GM21360 (cell line): Measurements from ENCODE around the gene PRICKLE1.

Source experiments
- ATAC-seq: cut with Tn5 transposase; IDR thresholded peaks from one replicate; pipeline ENCODE4 v1.9.1; 2021; ENCODE audit warnings: mild to moderate bottlenecking, moderate library complexity; ENCODE audit not compliant: unreplicated experiment

PRICKLE1 gene

DNA sequence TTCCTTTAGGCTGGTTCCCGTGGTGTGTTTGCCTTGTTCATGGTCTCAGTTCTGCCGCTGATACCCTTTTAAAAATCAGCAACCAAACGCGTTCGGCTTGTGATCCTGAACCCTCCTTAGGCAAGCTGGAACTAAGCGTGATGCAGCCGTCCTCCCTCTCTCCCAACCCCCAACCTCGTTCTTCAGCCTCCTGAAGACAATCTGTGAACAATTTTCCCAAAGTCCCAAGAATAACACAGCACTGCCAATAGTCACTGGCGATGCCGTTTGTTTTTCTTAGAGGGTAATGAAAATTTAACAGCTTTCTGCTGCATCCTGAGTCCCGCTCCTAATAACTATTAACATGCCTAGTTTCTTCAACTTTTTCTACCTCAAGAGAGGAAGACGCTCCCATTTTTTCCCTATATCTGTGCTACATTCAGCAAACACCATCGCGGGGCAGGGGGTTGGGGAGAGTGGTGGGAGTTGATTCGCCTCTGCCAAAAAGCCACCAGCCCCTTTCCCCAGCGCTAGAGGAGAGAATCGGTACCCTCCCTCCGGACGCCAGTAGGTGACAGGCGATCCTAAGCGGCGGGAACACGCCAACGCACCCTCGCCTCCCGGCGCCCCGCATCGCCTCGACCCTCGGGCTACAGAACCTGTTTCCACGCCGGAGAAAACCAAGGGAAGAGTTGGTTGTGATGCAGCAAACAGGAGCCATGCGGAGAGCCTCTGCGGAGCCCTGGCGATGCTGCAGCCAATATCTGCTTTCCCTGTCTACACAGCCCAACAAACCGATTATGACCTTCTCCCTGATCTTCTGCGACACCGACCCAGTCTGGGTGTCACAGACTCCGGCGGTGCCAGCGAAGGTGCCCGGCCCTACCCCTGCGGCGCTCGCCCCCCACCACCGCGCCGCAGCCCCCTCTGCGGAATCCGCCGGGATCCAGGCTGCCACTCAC lies 752 bp downstream of the PRICKLE1 start:
- ATAC-seq, result peak; percentile 23

DNA sequence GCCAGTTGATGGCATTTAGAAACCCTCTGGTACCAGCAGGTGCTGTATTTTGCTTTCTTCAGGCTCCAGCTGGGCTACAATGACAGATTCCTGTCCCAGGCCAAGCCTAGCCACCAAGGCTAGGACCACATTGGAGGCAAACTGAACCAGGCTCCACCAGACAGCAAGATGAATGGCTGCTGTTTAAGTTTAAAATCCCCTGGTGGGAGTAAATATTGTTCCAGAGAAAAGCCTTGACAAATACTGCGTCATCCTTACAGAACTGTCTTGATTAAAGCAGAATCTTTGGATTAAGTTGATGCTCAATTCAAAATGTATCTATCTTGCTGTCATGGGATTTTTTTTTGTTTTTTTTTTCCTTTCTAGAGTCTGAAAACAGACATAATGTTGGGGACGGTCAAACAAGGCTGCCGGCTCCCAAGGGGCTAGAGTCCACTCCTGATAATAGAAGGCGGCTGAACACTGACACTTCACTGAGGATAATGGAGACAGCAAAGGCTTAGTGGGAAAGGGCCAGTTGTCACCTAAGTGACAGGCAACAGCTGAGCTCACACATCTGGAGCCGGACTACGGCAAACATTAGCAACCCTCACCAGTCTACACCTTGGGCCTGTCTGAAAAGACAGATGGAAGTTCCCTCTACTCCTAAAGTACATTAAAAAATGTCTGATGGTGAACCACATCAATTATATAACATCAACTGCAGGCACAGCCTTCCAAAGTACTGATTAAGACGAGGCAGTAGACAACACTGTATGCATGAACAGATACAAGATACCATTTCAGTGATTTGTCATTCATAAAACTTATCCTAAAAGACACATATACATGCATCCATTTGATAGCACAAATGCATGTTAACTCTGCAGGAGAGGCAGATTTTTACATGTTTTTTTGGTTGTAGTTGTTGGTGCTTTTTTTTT lies 1.7 kb downstream of the PRICKLE1 start:
- ATAC-seq, result no peak

DNA sequence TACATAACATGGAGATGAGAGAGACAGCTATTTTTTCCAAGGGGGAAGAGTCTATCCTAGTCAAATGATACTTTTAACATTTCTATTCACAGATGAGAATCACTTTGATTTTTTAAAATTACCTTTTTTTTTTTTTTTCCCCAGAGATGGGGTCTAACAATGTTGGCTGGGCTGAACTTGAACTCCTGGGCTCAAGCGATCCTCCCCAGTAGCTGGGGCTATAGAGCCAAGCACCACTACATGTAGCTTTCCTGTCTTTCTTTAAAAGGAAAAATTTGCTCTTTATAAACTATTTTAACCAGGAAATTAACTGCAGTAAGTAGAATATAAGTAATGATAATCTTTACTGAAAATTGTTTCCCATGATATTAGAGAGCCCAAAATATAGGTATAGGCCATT lies 3.3 kb downstream of the PRICKLE1 start:
- ATAC-seq, result no peak

DNA sequence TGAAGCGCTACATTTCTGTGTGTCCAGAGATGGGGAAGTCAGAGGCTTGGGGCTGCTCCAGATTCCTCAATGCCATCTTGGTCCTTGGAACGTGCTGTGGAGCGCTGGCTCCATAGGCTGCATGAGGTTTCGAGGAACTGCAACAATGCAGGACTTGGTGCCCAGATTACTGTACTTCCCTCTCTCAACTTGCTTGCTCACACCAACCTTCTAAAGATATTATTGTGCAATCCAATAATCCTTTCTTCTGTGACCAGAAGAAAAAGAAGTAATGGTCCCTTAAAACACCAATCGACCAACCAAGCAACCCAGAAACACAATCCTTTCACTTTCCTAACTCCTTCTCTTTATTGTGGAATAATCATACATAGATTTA lies 3.7 kb downstream of the PRICKLE1 start:
- no peak for ATAC-seq

DNA sequence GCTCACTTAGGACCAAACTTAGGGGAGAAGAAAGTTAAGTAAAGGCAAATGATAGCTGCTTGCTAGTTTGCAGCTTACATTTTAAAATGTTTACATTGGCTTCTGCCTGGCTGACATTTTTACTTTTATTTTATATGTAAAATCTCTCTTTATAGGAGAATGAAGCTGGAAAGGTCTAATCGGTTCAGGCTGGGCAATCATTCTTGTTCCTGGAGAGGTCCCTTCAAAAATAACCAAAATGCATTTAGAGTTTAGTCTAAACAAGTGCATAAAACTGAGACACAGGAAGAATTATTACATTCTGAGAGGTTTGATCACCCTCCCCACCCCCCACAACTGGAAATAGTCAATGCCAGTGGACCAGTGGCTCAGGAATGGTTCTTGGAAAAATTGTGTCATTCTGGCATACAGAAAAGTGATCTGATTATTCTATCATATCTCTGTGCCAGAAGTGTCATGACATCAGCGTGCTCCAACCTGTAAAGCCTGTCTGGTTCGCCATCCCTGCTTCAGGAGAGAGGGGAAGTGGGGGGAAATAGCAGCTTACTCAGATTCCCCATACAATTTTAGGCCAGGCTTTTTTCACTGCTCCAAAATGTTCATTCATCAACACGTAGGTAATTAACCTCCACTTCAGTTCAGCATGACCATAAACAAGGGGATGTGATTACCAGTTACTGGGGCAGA lies 4.2 kb downstream of the PRICKLE1 start:
- ATAC-seq, result no peak

DNA sequence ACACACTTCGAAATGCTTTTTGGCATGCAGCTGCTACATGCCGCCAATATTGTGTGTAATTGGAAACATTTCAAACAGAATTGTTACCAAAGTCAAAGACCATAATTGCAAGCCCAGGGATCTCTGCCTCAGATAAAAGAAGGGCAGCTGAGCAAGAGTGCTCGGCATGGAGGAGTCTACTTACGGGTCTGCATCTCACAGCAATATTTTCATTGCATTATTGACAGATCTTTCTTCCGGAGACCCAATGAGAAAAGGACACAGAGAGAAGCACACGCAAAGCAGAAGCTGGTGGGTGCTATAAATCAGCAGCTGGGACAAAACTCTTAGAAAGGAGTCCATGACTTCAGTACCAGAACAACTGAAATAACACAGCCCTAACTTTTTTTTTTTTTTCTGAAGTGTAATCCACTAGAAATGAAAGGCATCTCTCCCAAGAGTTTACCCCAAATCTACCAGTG lies 4.9 kb downstream of the PRICKLE1 start:
- no peak for ATAC-seq

DNA sequence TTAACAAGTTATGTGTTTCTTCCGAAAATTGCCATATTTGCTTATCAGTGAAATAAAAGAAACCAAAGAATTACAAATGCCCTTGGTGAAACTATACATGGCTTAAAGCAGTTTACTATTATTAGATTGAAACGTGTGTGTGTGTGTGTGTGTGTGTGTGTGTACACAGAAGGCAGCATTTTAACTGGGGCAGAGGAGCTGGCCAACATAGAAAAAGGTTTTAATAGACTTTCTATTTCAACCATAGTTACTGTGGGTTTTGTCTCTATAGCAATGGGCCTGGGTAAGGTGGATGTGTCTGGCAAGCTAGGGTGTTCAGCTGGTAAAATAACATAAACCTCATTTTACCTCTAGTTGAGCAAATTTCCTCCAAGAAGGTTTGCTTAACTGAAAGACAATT lies 6.5 kb downstream of the PRICKLE1 start:
- ATAC-seq, result no peak

DNA sequence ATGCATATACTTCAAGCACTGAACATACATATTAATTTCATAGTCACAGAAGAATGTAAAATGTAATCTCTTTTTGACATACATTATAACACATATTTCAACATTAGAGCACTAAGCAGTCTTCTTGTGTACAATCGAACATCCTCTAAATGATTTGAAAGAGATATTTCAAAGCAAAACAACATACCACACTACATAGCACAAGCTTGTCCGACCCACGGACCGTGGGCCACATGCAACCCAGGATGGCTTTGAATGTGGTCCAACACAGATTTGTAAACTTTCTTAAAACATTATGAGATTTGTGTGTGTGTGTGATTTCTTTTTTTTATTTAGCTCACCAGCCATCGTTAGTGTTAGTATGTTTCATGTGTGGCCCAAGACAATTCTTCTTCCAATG lies 7.0 kb downstream of the PRICKLE1 start:
- ATAC-seq, result no peak

DNA sequence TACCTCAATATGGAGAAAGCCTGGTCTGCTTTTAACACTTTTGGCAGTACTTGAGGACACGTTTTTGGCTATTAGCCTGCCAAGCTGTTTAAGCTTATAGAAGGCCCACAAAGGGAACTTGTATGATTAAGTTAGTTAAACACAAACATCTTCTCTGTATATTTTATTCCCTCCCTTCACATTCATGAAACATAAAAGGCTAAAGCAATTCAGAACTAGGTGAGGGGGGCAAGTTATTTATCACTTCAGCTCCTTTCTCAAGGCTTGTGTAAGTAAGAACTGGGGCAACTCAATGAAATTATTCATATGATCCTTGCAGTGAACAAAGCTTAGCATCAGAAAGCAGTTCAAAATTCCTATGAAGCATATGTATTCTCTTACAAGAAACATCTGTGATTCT lies 7.5 kb downstream of the PRICKLE1 start:
- ATAC-seq, result no peak

DNA sequence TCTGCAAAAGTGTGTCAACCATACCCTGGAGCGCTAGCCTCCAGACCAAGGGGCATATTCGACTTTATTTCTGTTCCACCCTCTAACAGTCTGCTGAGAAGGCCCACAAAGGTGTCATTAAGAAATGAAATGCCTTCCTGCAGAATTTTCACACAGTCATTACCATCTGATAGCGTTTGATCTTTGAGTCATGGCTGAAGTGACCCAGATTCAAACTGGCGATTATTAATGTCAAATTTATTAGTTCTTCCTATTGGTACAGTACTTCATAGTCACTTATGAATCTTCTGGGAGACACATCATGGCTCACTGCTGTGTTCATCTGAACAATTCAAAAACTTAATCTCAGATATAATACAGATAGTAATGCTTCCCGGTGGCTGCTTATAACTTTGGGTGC lies 13.2 kb downstream of the PRICKLE1 start:
- no peak for ATAC-seq

DNA sequence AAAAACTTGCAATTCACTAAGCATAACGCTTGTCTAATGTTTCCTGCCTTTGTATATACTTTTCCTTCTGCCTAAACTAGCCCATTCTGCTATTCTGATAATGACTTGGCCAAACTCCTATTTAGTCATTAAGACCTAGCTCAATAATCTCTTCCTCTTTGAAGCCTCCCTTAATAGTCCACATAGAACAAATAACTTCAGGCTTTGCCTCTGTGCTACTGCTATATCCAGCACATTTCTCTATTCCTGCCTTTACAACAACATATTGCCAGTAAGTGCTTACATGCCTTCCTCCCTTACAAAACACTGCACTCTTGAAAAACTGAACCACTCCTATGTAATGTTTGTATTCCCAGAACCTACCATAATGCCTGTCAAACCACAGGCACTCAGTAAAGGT lies 13.8 kb downstream of the PRICKLE1 start:
- ATAC-seq, result no peak

DNA sequence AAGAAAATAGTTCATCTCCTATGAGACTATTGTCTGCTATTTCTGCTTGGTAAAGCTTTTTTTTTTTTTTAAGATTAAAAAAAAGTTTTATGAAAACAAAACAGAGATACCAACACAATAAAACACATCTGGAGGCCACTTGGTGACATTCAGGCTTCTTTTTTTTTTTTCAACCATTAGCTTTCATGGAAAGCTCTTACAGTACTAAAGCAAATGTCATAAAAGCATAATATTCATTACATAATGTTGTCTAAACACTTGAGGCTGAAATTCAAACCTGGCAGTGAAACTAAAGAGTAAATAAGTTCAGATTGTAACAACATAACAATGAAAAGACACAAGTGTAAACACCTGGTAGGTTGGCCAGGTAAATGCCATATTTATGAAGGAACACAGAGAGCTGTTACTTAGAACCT lies 14.7 kb downstream of the PRICKLE1 start:
- no peak for ATAC-seq

DNA sequence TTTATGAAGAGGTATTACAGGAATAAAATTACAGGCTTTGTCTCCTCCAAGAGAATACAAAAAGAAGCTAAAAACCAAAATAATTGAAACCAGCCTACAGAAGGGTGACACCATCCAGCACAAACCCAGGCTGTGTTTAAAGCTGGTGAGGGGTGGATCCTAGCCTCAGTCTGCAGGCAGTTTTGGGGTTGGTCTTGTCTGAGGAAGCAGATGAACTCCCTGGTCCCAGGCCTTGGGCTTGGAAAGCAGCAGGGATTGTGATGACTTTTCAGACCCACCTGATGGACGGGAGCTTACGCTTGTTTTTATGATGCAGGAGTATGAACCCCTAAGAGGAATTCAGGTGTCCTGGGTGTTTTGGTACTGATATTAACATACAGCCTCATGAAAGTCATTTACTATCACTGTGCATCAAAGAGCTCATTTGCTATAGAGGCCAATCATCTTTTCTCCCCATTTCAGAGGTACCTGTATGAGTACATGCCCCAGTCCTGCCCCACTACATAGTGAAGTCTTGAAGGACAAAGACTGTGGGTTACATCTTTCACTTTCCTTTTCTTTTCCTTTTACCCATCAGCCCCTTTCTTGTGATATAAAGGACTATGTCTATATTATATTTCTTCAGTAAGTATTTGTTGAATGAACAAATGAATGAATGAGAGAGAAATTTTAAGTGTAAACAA lies 18.1 kb downstream of the PRICKLE1 start:
- no peak for ATAC-seq

DNA sequence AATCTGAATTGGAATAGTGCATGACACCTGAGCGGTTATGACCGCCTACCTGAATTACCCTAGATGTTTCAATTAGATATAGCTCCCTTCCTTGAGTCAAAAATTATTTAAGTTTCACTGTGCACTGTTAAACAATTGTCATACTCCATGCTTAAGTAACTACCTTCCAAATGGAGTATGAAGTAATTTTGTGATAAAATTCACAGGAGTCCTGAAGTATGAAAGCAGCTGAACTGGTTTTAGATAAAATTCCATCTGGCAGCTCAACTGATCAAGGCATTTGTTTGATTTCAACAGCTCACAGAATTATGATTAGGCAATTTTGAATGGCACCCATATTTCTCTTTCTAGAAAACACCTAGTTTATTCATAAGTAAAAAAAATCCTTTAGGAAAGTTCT lies 19.5 kb downstream of the PRICKLE1 start:
- ATAC-seq, result no peak

DNA sequence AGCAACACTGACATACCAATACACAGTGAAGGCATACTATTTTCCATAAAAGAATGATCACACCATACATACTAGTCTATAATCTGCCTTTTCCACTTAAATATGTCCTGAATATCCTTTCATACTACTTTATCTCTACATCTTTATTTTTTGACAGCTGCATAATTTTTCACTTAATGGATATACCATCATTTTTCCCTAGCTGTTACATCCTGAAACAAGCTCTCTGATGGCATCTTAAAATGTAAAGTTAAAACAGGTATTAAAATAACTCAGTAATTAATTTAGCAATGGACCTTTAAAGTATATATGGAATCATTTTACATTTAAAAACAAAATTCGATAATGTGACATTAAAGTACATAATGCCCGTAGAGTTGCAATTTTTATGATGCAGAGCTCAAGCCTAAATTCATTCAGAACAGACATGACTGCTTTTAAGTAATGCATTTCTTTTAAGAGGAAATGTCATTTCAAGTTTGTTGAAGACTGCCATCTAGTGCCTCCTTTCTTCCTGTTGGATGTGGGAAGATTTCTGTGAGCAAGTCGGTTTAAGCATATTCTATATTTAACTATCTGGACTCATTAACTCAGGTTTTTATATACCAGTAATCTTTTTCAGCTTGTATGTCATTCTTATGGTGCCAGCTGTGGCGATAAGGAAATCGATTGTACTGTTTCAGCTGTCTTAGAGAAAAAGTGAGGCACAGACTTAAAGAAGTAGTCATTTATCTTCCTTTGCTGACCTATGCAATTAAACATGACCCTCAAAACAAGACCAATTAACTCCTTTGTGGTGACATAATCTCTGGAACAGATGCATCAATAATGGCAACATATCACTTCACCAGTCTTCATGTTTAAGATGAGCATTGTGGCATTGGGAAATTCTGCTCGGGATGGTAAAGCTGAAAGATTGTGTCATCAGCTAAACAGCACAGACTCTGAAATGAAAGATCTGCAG lies 20.3 kb downstream of the PRICKLE1 start:
- ATAC-seq, result no peak

DNA sequence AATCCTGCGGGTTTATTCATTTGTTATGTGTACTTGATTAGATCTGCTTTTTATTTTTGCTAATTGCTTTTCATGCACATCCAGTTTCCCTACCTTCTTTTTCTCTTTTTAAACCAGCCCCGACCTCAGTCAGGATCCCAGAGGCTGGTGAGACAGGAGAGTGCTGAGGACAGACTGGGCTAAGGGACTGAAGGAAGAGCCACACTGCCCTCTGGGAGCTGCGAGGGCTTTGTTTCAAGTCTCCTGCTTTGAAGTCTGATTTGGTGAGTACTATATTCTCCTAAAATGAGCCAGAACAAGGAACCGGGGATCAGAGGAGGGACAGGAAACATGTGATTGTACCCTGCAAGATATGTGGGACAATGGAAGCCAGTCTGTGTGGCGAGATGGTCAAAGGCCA lies 23.9 kb downstream of the PRICKLE1 start:
- ATAC-seq, result no peak

DNA sequence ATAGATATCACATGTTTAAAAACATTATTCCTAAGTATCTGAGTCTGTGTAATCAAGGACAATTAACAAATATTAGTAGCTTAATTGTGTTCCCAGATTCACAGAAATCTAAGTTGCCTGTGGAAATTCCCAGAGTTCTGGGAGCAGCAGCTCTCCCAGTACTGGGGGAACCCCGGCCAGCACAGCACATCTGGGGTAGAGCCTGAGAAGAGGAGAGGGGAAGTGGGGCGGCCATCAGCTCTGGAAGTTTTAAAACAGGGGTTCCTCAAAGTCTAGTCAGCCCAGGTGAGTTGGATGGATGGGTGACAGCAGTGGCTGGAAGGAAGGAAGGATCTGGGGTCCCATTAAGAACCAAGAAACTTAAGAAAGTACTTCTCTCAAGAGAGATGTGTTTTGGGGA lies 24.6 kb downstream of the PRICKLE1 start:
- no peak for ATAC-seq

DNA sequence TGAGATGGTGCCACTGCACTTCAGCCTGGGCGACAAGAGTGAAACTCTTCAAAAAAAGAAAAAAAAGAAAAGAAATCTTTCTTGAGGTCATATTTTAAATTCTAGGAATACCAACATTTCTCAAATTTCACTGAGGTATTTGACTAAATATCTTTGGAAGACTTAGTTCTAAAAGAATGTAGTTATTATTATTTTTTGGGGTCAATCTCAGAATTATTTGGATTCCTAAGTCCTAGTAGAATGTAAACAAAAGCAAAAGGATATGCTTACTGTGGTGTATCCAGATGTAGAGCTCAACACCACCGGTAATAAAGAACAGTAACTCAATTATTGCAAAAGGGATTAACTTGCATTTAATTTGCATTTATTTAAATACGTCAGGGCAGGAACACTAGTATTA lies 25.0 kb downstream of the PRICKLE1 start:
- no peak for ATAC-seq

DNA sequence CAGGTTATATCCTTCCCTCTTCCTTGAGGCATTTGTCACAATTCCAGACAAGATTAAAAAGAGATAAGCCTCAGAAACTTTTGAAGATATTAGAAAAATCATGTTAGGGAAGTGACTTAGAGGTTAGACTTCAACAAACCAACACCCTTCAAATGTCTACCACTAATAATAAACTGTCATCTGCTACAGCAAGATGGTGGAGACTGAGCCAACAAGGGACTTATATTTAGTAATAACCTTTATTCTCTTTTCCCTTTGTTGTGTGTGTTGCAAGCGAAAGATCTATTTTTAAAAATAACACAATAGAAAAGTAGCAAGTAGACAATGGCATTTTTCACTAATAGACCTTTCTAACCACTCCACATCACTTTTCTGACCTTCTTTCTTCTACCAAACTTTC lies 28.6 kb downstream of the PRICKLE1 start:
- ATAC-seq, result no peak
